Fibroblast of lung (primary cell): ENCODE results near the gene ZXDC. TPM values are rescaled to one million over a fixed set of nuclear protein-coding genes. Genes with fewer than 3 reads are reported as not detected.
A peak's percentile ranks its signal among the peaks of the same experiment; 100 is the strongest.

ENCODE experiments used
- DNase-seq, 2 donors: peaks; one replicate each; pipeline versions ENCODE4 v3.0.0 to v3.0.0-alpha.2; 2010; ENCODE audit warnings: low read depth in 2 of 2
- H2AFZ ChIP-seq: 2 replicates; pipeline ENCODE4 v1.5.1; 2012; ENCODE audit warnings: low read length, control low read depth, inconsistent platforms
- H3K27ac ChIP-seq: 2 replicates; pipeline ENCODE4 v1.5.1; 2011; ENCODE audit warnings: low read length, control low read depth; ENCODE audit not compliant: insufficient read depth
- H3K27me3 ChIP-seq: 2 replicates; pipeline ENCODE4 v1.5.1; 2011; ENCODE audit warnings: mild to moderate bottlenecking, low read length; ENCODE audit not compliant: control insufficient read depth, insufficient read depth
- H3K36me3 ChIP-seq: 2 replicates; pipeline ENCODE4 v1.5.1; 2011; ENCODE audit warnings: low read length; ENCODE audit not compliant: control insufficient read depth, insufficient read depth
- H3K4me1 ChIP-seq: 2 replicates; pipeline ENCODE4 v1.5.1; 2011; ENCODE audit warnings: low read length; ENCODE audit not compliant: control insufficient read depth, insufficient read depth; ENCODE audit errors: extremely low read depth
- H3K4me2 ChIP-seq: 2 replicates; pipeline ENCODE4 v1.5.1; 2011; ENCODE audit warnings: low read length, control low read depth; ENCODE audit not compliant: insufficient read depth; ENCODE audit errors: extremely low read depth
- H3K4me3 ChIP-seq, 4 experiments: fragments of 200-600 bp in 1 of 4; sonication (generic) in 1 of 4; replicated peaks in 1 of 4; 2 replicates each; pipeline ENCODE4 v1.5.1; 2011 to 2016; ENCODE audit warnings: low read length in 4 of 4, low read depth in 3 of 4, mild to moderate bottlenecking in 3 of 4, control low read depth in 2 of 4, inconsistent platforms in 1 of 4, mixed read lengths in 1 of 4; ENCODE audit not compliant: insufficient read depth in 1 of 4; ENCODE audit errors: control extremely low read depth in 1 of 4
- H3K79me2 ChIP-seq: 2 replicates; pipeline ENCODE4 v1.5.1; 2012; ENCODE audit warnings: mild to moderate bottlenecking, low read length, inconsistent platforms; ENCODE audit not compliant: control insufficient read depth, insufficient read depth
- H3K9ac ChIP-seq: 2 replicates; pipeline ENCODE4 v1.5.1; 2011; ENCODE audit warnings: mild to moderate bottlenecking, low read length, control low read depth; ENCODE audit not compliant: insufficient read depth
- H3K9me3 ChIP-seq: 2 replicates; pipeline ENCODE4 v1.5.1; 2012; ENCODE audit warnings: low read depth, low read length; ENCODE audit not compliant: control insufficient read depth, insufficient read depth
- H4K20me1 ChIP-seq: 2 replicates; pipeline ENCODE4 v1.5.1; 2011; ENCODE audit warnings: low read length; ENCODE audit not compliant: control insufficient read depth, insufficient read depth; ENCODE audit errors: extremely low read depth
- EZH2 ChIP-seq: IDR thresholded peaks from 2 replicates; pipeline ENCODE4 v1.5.1; 2012; ENCODE audit warnings: low read length, control low read depth, mild to moderate bottlenecking; ENCODE audit errors: missing control alignments
- polyA plus RNA-seq, 2 donors: library from polyadenylated mRNA; depleted of rRNA in 1 of 2; stranded (reverse) in 1 of 2; unstranded in 1 of 2; fragments of >200 nt; gene quantifications; 2 replicates each; pipeline ENCODE4 v1.2.1, GENCODE V29; 2011 to 2012; ENCODE audit warnings: missing spikeins in 1 of 2
- total RNA-seq: library from RNA; depleted of rRNA; stranded (reverse); fragments of >200 nt; gene quantifications from 2 replicates; pipeline ENCODE4 v1.2.1, GENCODE V29; 2014
- TF ChIP-seq, protein P1 (sequence below), 2 donors: IDR thresholded peaks in 1 of 2; conservative IDR thresholded peaks in 1 of 2; 1 replicate in 1 of 2; 2 replicates in 1 of 2; pipeline ENCODE4 v1.5.1; 2011 to 2012; ENCODE audit warnings: low read length in 2 of 2, control low read depth in 1 of 2, inconsistent platforms in 1 of 2, low read depth in 1 of 2, mild to moderate bottlenecking in 1 of 2

ZXDC gene
- total and polyA plus RNA-seq, 2 donors (not counting 1 experiment from before 2014, with no cell fraction given), result 5.9 to 17.8 TPM

GRCh38 chr3:126482503-126483255 lies 7.0 kb upstream of the ZXDC start:
- Histone ChIP-seq H3K4me1 (no peaks in the 10 kb centered on the region), H3K4me3 (no peak overlapping the region), H3K27ac (no peak overlapping the region), H3K4me2 (no peak overlapping the region), H4K20me1 (no peaks in the 10 kb centered on the region), H3K79me2 (no peaks in the 10 kb centered on the region), H3K36me3 (no peaks in the 10 kb centered on the region), H2AFZ (no peak overlapping the region), H3K9me3 (no peaks in the 10 kb centered on the region), H3K9ac (no peak overlapping the region), H3K27me3 (peaks cover 3% of the 10 kb centered on the region)
- DNase-seq, result no peak
- no peak for TF ChIP-seq EZH2
- TF ChIP-seq, protein P1, sequence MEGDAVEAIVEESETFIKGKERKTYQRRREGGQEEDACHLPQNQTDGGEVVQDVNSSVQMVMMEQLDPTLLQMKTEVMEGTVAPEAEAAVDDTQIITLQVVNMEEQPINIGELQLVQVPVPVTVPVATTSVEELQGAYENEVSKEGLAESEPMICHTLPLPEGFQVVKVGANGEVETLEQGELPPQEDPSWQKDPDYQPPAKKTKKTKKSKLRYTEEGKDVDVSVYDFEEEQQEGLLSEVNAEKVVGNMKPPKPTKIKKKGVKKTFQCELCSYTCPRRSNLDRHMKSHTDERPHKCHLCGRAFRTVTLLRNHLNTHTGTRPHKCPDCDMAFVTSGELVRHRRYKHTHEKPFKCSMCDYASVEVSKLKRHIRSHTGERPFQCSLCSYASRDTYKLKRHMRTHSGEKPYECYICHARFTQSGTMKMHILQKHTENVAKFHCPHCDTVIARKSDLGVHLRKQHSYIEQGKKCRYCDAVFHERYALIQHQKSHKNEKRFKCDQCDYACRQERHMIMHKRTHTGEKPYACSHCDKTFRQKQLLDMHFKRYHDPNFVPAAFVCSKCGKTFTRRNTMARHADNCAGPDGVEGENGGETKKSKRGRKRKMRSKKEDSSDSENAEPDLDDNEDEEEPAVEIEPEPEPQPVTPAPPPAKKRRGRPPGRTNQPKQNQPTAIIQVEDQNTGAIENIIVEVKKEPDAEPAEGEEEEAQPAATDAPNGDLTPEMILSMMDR (conservative IDR thresholded peaks at IDR 0.05 in 1 of 2, IDR thresholded peaks at IDR 0.05 in 1 of 2; ENCODE audit: low read depth in 1 of 2, low read length in 2 of 2), result no peak

DNA sequence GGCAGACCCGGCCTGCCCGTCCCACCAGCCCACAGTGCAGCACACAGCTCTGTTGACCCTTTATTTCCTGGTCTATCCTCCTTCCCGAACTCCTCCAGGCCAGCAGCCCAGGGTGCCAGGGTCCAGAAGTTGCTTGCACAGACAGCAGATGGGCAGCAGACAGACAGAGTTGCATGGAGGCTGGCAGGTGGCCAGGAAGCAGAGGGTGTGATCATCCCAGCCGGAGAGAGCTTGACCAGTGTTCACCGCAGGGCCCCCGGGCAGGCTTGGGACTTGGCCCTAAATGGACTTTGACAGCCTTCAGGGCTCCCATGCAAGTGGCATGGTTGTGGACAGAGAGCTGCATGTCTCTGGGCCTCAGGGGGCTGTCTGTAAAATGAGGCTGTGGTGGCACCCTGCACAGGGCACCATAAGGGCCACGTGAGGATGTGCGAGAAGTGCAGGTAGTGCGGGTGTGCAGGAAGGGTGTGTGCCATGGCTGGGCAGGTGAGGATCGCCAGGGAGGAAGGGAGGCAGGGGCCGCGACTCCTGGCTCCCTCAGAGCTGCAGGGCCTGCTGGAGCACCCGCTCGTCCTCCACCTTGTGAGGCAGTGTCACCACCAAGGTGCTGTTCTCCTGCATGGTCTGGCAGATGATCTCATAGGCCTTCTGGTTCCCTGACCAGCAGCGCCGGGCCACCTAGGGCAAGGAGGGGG lies 6.3 kb upstream of the ZXDC start:
- no peak overlapping the region for H3K27ac ChIP-seq
- H3K79me2 ChIP-seq, result no peaks in the 10 kb centered on the region
- H3K4me2 ChIP-seq, result no peak overlapping the region
- no peaks in the 10 kb centered on the region for H3K4me1 ChIP-seq
- DNase-seq, result peak in 1 of 2 donors; percentile 46
- H3K9me3 ChIP-seq, result no peaks in the 10 kb centered on the region
- H4K20me1 ChIP-seq, result no peaks in the 10 kb centered on the region
- no peaks in the 10 kb centered on the region for H3K36me3 ChIP-seq
- H3K9ac ChIP-seq, result no peak overlapping the region
- H3K4me3 ChIP-seq, result no peak overlapping the region
- peaks cover 3% of the 10 kb centered on the region for H3K27me3 ChIP-seq
- TF ChIP-seq EZH2, result no peak
- TF ChIP-seq, protein P1 (conservative IDR thresholded peaks at IDR 0.05 in 1 of 2, IDR thresholded peaks at IDR 0.05 in 1 of 2; ENCODE audit: low read depth in 1 of 2, low read length in 2 of 2), result no peak
- no peak overlapping the region for H2AFZ ChIP-seq

DNA sequence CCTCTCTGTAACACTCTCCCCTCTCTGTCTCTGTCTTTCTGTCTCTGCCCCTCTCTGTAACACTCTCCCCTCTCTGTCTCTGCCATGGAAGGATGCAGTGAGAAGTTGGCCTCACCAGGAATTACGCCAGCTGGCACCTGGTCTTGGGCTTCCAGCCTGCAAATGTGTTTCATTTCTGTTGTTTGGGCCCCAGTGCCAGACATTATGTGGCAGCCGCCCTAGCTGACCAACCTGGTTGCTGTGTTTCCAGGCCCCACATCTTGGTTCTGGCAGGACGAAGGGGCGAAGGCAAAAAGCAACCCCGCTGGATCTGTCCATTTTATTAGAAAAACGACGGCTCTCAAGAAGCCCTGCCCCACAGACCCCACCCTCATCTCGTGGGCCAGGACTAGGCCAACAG lies 5.2 kb upstream of the ZXDC start:
- peaks cover 2% of the 10 kb centered on the region for H3K4me1 ChIP-seq
- no peak overlapping the region for H2AFZ ChIP-seq
- H3K27me3 ChIP-seq, result peaks cover 3% of the 10 kb centered on the region
- H3K27ac ChIP-seq, result no peak overlapping the region
- H3K4me2 ChIP-seq, result no peak overlapping the region
- TF ChIP-seq, protein P1 (conservative IDR thresholded peaks at IDR 0.05 in 1 of 2, IDR thresholded peaks at IDR 0.05 in 1 of 2; ENCODE audit: low read depth in 1 of 2, low read length in 2 of 2), result no peak
- no peak overlapping the region for H3K4me3 ChIP-seq
- H3K9me3 ChIP-seq, result no peaks in the 10 kb centered on the region
- no peaks in the 10 kb centered on the region for H4K20me1 ChIP-seq
- no peaks in the 10 kb centered on the region for H3K79me2 ChIP-seq
- no peak for DNase-seq
- no peaks in the 10 kb centered on the region for H3K36me3 ChIP-seq
- H3K9ac ChIP-seq, result no peak overlapping the region
